Activated T-helper 17 cell treated with anti-CD3 and anti-CD28 coated beads, Interleukin-2, amount 50 U/mL, for 72 hours (primary cell): ENCODE results near the gene ADAMTS6. TPM values are rescaled to one million over a fixed set of nuclear protein-coding genes. Genes with fewer than 3 reads are reported as not detected.
"Not testable (repeated sequence)": the region's sequence is repeated elsewhere in the genome, so short reads cannot be mapped to it uniquely, and the experiment has no call there.

Experiments used
- ATAC-seq: fragments of 150-1000 bp; cut with Tn5 transposase; replicated peaks from 2 replicates; pipeline ENCODE4 v1.10.0; 2021; ENCODE audit warnings: mild to moderate bottlenecking, moderate library complexity
- H3K27ac Mint-ChIP-seq: one replicate; pipeline ENCODE4 v1.8.0; 2022; ENCODE audit warnings: mixed read lengths
- H3K27me3 Mint-ChIP-seq: one replicate; pipeline ENCODE4 v1.8.0; 2022; ENCODE audit warnings: mixed read lengths
- H3K36me3 Mint-ChIP-seq: one replicate; pipeline ENCODE4 v1.8.0; 2022; ENCODE audit warnings: low read depth, mild to moderate bottlenecking, mixed read lengths
- H3K4me1 Mint-ChIP-seq: one replicate; pipeline ENCODE4 v1.8.0; 2022; ENCODE audit warnings: mixed read lengths
- H3K4me3 Mint-ChIP-seq: one replicate; pipeline ENCODE4 v1.8.0; 2022; ENCODE audit warnings: mild to moderate bottlenecking, mixed read lengths
- H3K9me3 Mint-ChIP-seq: one replicate; pipeline ENCODE4 v1.8.0; 2022; ENCODE audit warnings: mixed read lengths
- total RNA-seq, 2 donors: library from RNA; stranded (reverse); gene quantifications; one replicate each; pipeline ENCODE4 v1.2.3, GENCODE V29; 2022

ADAMTS6 gene
- total RNA-seq = 1 to 10 TPM; 1.2 to 1.4 TPM

- Mint-ChIP-seq H3K9me3 (no peaks in the 10 kb centered on the region), H3K36me3 (no peaks in the 10 kb centered on the region), H3K4me3 (no peak within 1 kb of the TSS), H3K27ac (peak within 1 kb of the TSS; percentile 70), H3K27me3 (peaks cover 3% of the 10 kb centered on the region), H3K4me1 (peaks cover 7% of the 10 kb centered on the region)
- peak; percentile 93 for ATAC-seq
Observed at GRCh38 chr5:65481635-65482295, at the start of gene ADAMTS6. ADAMTS6 (minus strand) TSS chr5:65481920; CDS start chr5:65473673, 8,247 bp downstream.

- Mint-ChIP-seq H3K4me1 (no peaks in the 10 kb centered on the region), H3K4me3 (no peak overlapping the region), H3K36me3 (peaks cover 22% of the 10 kb centered on the region), H3K9me3 (no peaks in the 10 kb centered on the region), H3K27me3 (no peaks in the 10 kb centered on the region), H3K27ac (no peak overlapping the region)
- ATAC-seq = no peak
Observed at GRCh38 chr5:65530904-65531303, 49.2 kb upstream of the ADAMTS6 start.

GRCh38 chr5:65525726-65526125, 44.0 kb upstream of the ADAMTS6 start:
- Mint-ChIP-seq H3K36me3 (peaks cover 52% of the 10 kb centered on the region), H3K9me3 (no peaks in the 10 kb centered on the region), H3K27ac (no peak overlapping the region), H3K27me3 (no peaks in the 10 kb centered on the region), H3K4me1 (no peaks in the 10 kb centered on the region), H3K4me3 (no peak overlapping the region)
- no peak for ATAC-seq

- no peaks in the 10 kb centered on the region for H3K27me3 Mint-ChIP-seq
Observed at GRCh38 chr5:65512170-65512937, 30.6 kb upstream of the ADAMTS6 start.

GRCh38 chr5:65508978-65509377, 27.3 kb upstream of the ADAMTS6 start:
- H3K4me3 Mint-ChIP-seq = no peak overlapping the region
- ATAC-seq = no peak
- H3K9me3 Mint-ChIP-seq = no peaks in the 10 kb centered on the region
- H3K27ac Mint-ChIP-seq = no peak overlapping the region
- no peaks in the 10 kb centered on the region for H3K4me1 Mint-ChIP-seq
- H3K27me3 Mint-ChIP-seq = no peaks in the 10 kb centered on the region
- H3K36me3 Mint-ChIP-seq = no peaks in the 10 kb centered on the region

More at GRCh38 chr5:65512170-65512937, 30.6 kb upstream of the ADAMTS6 start:
- Mint-ChIP-seq H3K36me3 (no peaks in the 10 kb centered on the region), H3K4me3 (no peak overlapping the region), H3K9me3 (no peaks in the 10 kb centered on the region), H3K4me1 (no peaks in the 10 kb centered on the region), H3K27ac (no peak overlapping the region)
- ATAC-seq = peak; percentile 32

GRCh38 chr5:65506961-65507360, 25.2 kb upstream of the ADAMTS6 start:
- no peaks in the 10 kb centered on the region for H3K27me3 Mint-ChIP-seq
- H3K9me3 Mint-ChIP-seq = no peaks in the 10 kb centered on the region
- H3K4me1 Mint-ChIP-seq = no peaks in the 10 kb centered on the region
- H3K4me3 Mint-ChIP-seq = no peak overlapping the region
- ATAC-seq = no peak
- no peaks in the 10 kb centered on the region for H3K36me3 Mint-ChIP-seq
- H3K27ac Mint-ChIP-seq = no peak overlapping the region

GRCh38 chr5:65489119-65489518, 7.4 kb upstream of the ADAMTS6 start:
- ATAC-seq = no peak
- H3K9me3 Mint-ChIP-seq = no peaks in the 10 kb centered on the region
- H3K4me1 Mint-ChIP-seq = no peaks in the 10 kb centered on the region
- no peaks in the 10 kb centered on the region for H3K27me3 Mint-ChIP-seq
- H3K27ac Mint-ChIP-seq = no peak overlapping the region
- no peak overlapping the region for H3K4me3 Mint-ChIP-seq
- H3K36me3 Mint-ChIP-seq = no peaks in the 10 kb centered on the region

- not testable (repeated sequence) for ATAC-seq, H3K36me3 Mint-ChIP-seq, H3K9me3 Mint-ChIP-seq, H3K27ac Mint-ChIP-seq, H3K27me3 Mint-ChIP-seq, H3K4me3 Mint-ChIP-seq, H3K4me1 Mint-ChIP-seq
Observed at GRCh38 chr5:65488038-65488687, 6.4 kb upstream of the ADAMTS6 start.

- not testable (repeated sequence) for H3K9me3 Mint-ChIP-seq, H3K27me3 Mint-ChIP-seq, H3K4me3 Mint-ChIP-seq, H3K27ac Mint-ChIP-seq, H3K36me3 Mint-ChIP-seq, H3K4me1 Mint-ChIP-seq, ATAC-seq
Observed at GRCh38 chr5:65486803-65487202, 5.1 kb upstream of the ADAMTS6 start.

GRCh38 chr5:65485405-65485804, 3.7 kb upstream of the ADAMTS6 start:
- no peak overlapping the region for H3K4me3 Mint-ChIP-seq
- no peak overlapping the region for H3K27ac Mint-ChIP-seq
- H3K4me1 Mint-ChIP-seq = peaks cover 7% of the 10 kb centered on the region
- H3K36me3 Mint-ChIP-seq = no peaks in the 10 kb centered on the region
- no peak for ATAC-seq
- no peaks in the 10 kb centered on the region for H3K27me3 Mint-ChIP-seq
- H3K9me3 Mint-ChIP-seq = no peaks in the 10 kb centered on the region

GRCh38 chr5:65483546-65484346, 2.0 kb upstream of the ADAMTS6 start:
- Mint-ChIP-seq H3K27me3 (no peaks in the 10 kb centered on the region), H3K27ac (peak overlapping the region; percentile 70), H3K9me3 (no peaks in the 10 kb centered on the region), H3K4me1 (peaks cover 7% of the 10 kb centered on the region), H3K36me3 (no peaks in the 10 kb centered on the region), H3K4me3 (no peak overlapping the region)
- ATAC-seq = peak; percentile 40

- H3K4me1 Mint-ChIP-seq = peaks cover 7% of the 10 kb centered on the region
- H3K9me3 Mint-ChIP-seq = no peaks in the 10 kb centered on the region
- H3K27me3 Mint-ChIP-seq = no peaks in the 10 kb centered on the region
- no peak overlapping the region for H3K4me3 Mint-ChIP-seq
- H3K36me3 Mint-ChIP-seq = no peaks in the 10 kb centered on the region
- peak; percentile 36 for ATAC-seq
- peak overlapping the region; percentile 70 for H3K27ac Mint-ChIP-seq
Observed at GRCh38 chr5:65482736-65483545, 1.2 kb upstream of the ADAMTS6 start.

GRCh38 chr5:65482296-65482735, 596 bp upstream of the ADAMTS6 start:
- Mint-ChIP-seq H3K9me3 (no peaks in the 10 kb centered on the region), H3K27me3 (peaks cover 3% of the 10 kb centered on the region), H3K4me1 (peaks cover 7% of the 10 kb centered on the region), H3K4me3 (no peak overlapping the region), H3K27ac (peak overlapping the region; percentile 70), H3K36me3 (no peaks in the 10 kb centered on the region)
- ATAC-seq = peak; percentile 23
